GM10266 (cell line): ENCODE measurements around the gene FARS2.

Source experiments
- DNase-seq: peaks from one replicate; pipeline ENCODE4 v3.0.0; 2012; ENCODE audit errors: extremely low spot score
- CTCF ChIP-seq: IDR thresholded peaks from 2 replicates; pipeline ENCODE4 v1.5.1; 2012; ENCODE audit warnings: mild to moderate bottlenecking, low read depth; ENCODE audit not compliant: control insufficient read depth, insufficient read depth; ENCODE audit errors: missing control alignments

Gene FARS2

GRCh38 chr6:5490501-5491069 lies 229.3 kb downstream of the FARS2 start:
- TF ChIP-seq CTCF, result no peak
- DNase-seq, result no peak

- no peak for DNase-seq
- no peak for TF ChIP-seq CTCF
These were observed 231.0 kb downstream of the FARS2 start for GRCh38 chr6:5492356-5492755.

GRCh38 chr6:5493806-5494205 lies 232.5 kb downstream of the FARS2 start:
- TF ChIP-seq CTCF, result no peak
- no peak for DNase-seq

- DNase-seq, result no peak
- no peak for TF ChIP-seq CTCF
These were observed 236.7 kb downstream of the FARS2 start for GRCh38 chr6:5497896-5498578.

GRCh38 chr6:5498579-5498899 lies 237.2 kb downstream of the FARS2 start:
- no peak for DNase-seq
- no peak for TF ChIP-seq CTCF

- no peak for TF ChIP-seq CTCF
These were observed 238.5 kb downstream of the FARS2 start for GRCh38 chr6:5499644-5500306.

GRCh38 chr6:5501837-5502236 lies 240.5 kb downstream of the FARS2 start:
- no peak for DNase-seq
- TF ChIP-seq CTCF, result no peak

More at GRCh38 chr6:5499644-5500306, 238.5 kb downstream of the FARS2 start:
- DNase-seq, result no peak
